HUDEP-2 (cell line): ENCODE data around the gene MYLIP.
A peak's percentile ranks its signal among the peaks of the same experiment; 100 is the strongest.

Experiments used
- DNase-seq, 76 experiments: peaks; one replicate each; lab custom pipeline; 2025; ENCODE audit not compliant: unreplicated experiment in 76 of 76; lab: John Stamatoyannopoulos, UW

MYLIP gene

GRCh38 chr6:16128759-16129622, at the start of gene MYLIP:
TSS of gene MYLIP (plus strand) at chr6:16129086. CDS start at chr6:16129323, 237 bp downstream.
- DNase-seq = peak; percentile 36 to 99 (median 97)

DNA sequence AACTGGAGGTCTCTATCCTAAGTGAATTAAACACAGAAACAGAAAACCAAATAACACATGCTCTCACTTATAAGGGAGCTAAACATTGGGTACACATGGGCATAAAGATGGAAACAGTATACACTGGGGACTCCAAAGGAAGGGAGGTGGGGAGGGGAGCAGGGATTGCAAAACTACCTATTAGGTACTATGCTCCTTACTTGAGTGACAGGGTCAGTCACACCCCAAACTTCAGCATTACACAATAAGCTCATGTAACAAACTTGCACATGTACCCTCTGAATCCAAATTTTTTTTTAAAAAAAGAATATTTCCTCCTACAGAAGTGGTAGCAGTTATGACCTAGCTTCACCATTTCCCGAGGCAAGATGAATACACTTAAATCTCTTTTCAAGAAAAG, 49.5 kb upstream of the MYLIP start:
- no peak for DNase-seq

GRCh38 chr6:16080204-16080603, 48.7 kb upstream of the MYLIP start:
- DNase-seq = no peak

DNA sequence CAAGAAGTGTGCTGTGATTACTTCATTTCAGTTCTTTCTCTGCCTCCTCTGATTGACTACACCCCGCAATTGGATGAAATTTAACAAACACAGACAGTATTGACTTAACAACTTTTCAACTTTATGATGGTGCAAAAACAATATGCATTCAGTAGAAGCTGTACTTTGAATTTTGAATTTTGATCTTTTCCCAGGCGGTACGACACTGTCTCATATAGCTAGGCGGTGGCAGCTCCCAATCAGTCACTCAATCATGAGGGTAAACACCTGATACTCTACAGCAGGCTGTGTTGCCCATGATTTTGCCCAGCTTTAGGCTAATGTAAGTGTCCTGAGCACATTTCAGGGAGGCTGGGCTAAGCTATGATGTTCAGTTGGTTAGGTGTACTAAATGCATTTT, 47.6 kb upstream of the MYLIP start:
- DNase-seq = no peak

DNA sequence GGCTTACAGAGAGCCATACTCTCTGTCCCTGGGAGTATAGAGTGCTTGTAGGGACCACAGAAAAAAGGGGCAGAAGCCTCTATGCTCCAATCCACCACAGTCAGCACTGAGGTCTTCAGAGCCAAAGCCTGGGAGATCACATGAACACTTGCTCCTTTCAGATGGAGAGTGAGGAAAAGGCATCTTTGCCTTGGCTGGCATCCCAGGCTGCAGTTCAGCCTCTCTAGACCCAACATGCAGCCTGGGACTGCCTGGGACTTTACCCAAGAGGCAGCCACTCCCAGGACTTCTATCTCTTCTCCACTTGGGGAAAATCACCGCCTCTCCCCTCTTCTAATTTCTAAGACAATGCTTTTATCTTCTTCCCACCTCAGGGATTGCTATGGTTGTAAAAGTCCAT, 46.5 kb upstream of the MYLIP start:
- no peak for DNase-seq

- DNase-seq = no peak
These were observed 41.9 kb upstream of the MYLIP start for GRCh38 chr6:16086965-16087364.

GRCh38 chr6:16087386-16087785, 41.5 kb upstream of the MYLIP start:
- no peak for DNase-seq

DNA sequence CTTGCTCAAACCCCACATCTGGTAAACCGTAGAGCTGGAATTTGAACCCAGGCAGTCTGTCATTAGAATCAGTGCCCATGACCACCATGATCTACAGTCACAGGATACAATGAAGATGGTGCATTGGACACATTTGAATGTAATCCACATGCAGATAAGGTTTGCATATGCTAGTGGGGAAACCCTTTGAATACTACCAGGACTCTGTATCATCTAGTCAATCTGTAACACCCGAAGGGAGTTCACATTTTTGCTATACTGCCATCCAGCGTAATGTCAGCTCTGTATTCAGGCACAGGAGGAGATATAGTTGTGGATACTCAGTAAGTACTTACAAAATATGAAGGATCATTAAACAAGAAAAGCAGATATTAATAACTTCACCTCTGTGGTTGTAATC, 40.5 kb upstream of the MYLIP start:
- no peak for DNase-seq

- DNase-seq = no peak
These were observed 39.4 kb upstream of the MYLIP start for GRCh38 chr6:16089232-16090062.

GRCh38 chr6:16090452-16090851, 38.4 kb upstream of the MYLIP start:
- DNase-seq = no peak

DNA sequence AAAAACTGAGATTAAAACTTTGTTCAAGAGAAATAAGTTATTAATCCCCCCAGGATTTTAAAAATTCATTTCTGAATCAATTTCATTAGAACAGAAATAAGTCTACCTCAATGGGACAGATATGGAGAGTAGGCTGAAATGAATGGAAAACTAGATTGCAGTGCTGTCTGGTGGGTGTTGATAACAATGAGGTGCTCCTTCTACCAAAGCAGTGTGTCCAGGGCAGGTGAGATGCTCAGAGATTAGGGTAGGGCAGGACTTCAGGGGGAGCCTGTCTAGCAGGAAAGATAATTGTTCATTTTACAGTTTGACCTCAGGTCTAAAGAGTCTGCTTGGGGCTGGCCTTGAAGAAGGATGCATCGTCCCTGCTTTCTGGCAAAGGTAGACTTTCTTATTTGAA, 38.0 kb upstream of the MYLIP start:
- no peak for DNase-seq

DNA sequence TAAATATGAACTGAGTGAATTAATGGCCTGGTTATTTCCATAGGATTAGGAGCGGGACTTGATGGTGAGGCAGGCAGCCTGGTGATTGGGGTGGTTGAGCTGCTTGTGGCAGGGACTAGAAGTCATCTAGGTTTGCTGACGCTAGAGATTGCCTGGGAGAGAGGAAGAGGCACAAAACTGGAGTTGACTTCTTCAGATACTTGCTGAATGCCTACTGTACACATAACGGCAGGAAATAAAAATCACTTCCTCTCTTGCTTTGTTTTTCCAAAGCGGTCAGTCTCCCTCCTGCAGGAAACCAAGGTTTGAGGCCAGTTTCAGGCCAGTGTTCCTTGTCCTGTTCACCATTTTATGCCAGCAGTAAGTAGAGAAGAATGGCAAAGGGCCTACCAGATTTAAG, 36.7 kb upstream of the MYLIP start:
- no peak for DNase-seq

DNA sequence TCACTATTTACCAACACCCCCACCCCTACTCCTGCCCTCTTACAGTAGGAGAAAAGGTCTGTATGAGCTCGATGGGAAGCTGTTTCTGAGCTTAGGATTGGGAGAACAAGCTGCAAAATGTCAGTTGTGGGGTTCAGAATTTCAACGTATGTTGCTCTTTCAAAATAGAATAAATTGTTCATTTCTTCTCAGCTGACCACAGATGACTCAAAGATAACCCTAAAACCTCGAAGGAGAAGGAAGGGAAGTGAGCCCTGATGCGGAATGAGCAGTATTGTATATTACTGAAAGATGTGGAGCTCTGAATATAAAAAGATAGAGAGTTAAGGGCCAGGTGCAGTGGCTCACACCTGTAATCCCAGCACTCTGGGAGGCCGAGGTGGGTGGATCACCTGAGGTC, 35.9 kb upstream of the MYLIP start:
- no peak for DNase-seq

GRCh38 chr6:16095180-16095579, 33.7 kb upstream of the MYLIP start:
- no peak for DNase-seq

DNA sequence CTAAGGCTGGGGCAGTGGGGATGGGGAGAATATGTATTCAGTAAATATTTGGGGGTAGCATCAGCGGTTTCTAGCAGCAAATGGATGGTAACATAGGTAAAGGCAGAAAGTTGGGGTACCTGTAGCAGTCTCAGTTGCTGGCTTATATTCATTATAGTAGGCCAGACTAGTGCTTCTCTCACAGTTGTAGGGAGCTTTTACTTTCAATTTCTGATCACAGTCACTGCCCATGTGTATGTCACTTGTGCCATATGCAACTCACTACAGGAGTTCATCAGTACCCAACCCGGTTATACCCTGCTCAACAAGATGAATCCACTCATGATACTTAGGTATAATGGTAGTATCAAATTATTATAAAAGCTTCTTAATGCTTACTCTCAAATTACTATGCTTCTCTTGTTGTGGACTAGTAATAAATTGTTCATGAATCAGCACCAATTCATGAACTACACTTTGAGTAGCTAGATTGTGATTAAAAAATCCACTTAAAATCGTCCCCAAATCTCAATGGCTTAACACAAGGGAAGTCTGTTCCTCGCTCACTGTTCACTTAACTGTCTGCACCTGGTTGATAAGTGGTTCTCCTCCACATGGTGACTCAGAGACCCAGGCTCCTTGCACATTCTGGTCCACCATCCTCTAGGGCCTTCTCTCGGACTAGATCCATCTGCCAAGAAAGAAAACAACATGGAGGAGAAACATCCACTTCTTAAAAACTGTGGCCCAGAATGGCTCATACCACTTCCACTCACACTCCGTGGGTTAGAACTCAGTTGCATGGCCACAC, 31.3 kb upstream of the MYLIP start:
- DNase-seq = no peak

- no peak for DNase-seq
These were observed 30.7 kb upstream of the MYLIP start for GRCh38 chr6:16098211-16098610.

DNA sequence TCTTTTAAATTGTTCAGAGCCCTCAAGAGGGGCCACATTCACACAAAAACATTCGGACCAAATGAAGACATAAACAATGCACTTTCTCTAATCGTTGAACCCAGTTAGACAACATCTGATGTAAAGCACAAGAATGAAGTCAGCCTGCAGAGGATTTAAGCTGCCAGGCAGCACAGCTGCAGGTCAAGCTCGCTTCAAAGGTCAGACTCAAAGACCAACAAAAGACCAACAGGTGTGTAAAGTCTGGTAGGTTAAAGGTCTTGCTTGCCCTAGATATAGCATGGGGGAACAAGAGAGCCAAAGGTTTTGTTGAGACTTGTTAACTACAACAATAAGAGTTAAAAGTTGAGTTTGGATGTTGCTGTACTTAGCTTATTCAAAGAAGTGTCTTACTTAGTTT, 26.7 kb upstream of the MYLIP start:
- DNase-seq = no peak

- DNase-seq = no peak
These were observed 25.2 kb upstream of the MYLIP start for GRCh38 chr6:16103722-16104121.

DNA sequence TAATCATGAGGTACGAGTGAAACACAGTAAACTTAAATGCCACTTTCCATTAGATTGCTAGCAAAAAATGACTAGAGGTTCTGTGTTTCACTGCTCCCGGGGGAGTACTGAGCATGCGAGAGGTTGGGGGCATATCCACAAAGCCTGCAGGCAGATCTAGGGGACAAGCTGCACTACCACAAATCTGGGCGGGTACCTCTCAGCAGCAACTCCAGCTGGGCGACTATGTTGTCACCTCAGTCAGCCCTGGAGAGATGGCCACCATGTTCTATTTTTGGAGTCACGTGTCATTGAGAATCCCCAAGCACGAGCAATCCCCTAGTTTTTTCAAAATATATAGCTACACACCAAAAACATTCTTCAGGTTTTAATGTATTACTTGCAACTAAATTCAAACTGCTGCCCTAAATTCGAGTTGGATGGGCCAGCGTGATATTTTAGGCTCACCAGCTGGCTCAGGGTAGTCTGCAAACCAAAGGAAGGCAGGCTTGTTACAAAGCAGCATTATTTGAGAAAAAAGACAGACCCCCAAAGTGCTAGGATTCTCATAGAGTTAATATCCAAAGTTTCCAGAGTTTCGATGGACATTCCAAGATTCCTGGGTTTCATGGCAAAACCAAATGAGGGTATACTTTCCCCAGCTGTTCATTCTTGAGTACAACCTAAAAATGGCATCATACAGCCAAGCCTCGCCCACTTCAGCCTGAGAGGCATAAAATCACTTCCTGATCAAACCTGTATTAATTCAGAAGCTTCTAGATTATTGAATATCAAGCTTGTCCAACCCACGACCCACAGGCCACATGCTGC, 24.1 kb upstream of the MYLIP start:
- no peak for DNase-seq

DNA sequence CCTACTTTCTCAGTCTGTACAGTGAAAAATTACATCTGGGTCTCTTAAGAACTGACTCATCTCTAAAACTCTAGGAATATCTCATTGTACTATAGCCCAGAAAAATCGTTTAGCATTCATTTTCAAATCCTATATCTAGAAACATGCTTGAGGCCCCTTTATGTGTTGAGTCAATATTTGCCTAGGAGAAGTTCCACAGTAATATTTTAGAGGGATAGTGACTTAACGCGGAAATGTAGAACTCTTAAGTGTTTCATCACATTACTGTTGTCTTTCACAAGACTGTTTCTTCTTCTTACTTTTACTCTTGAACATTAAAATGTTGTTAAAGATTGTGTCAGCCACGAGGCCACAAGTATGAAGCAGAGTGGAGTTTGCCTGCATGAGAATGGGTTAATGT, 23.0 kb upstream of the MYLIP start:
- DNase-seq = no peak
